GM18907 (cell line): Measurements from ENCODE around the gene PDIA6.
"Not testable (repeated sequence)": the region's sequence is repeated elsewhere in the genome, so short reads cannot be mapped to it uniquely, and the experiment has no call there.

Source experiments
- ATAC-seq: cut with Tn5 transposase; IDR thresholded peaks from one replicate; pipeline ENCODE4 v1.9.1; 2021; ENCODE audit warnings: mild to moderate bottlenecking, moderate library complexity; ENCODE audit not compliant: unreplicated experiment

PDIA6 gene

DNA sequence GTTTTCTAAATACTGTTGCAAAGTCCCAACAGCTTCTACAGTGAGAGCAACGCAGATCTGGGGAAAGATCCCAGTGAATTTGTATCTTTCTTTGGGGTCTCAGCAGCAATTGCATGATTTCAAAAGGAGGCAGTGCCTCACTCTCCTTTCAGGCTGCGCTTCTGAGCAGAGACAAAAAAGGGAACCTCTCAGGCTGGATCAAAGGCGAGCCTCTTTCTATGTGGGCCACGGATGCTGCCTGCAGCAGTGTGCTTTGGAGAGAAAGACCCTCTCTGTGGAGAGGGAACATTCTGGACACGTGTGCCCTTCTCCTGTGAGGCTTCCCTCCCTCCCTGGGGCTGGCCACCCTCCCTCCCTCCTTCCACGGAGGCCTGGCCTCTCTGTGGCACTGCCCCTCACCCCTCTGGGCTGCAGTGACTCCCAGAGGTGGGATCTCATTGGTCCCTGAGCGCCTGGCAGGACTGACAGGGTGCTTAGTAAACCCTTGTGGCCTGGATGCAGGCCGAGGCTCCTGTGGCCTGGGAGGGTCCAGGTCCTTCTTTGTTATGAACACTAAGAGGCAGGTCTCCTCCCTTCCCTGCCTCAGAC is 21.6 kb upstream of the PDIA6 start:
- ATAC-seq: no peak

DNA sequence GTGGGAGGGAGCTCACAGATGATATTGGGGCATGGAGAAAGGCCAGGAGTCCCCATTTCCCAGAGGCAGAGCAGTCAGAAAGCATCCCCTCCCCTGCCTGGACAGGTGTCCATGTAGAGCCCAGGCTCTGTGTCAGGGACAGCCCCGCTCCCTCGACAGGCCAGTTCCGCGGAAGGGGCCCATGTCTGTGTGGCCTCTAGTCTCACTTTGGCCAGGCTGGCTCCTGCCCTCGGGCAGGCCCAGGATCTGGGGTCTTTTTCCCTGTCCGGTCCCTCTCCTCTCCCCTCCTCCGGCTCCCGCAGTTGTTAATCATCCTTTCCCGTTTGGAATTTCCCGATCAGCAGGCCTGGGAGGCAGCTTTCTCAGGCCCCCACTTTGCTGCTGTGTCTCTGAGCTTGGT is 20.4 kb upstream of the PDIA6 start:
- ATAC-seq: no peak

DNA sequence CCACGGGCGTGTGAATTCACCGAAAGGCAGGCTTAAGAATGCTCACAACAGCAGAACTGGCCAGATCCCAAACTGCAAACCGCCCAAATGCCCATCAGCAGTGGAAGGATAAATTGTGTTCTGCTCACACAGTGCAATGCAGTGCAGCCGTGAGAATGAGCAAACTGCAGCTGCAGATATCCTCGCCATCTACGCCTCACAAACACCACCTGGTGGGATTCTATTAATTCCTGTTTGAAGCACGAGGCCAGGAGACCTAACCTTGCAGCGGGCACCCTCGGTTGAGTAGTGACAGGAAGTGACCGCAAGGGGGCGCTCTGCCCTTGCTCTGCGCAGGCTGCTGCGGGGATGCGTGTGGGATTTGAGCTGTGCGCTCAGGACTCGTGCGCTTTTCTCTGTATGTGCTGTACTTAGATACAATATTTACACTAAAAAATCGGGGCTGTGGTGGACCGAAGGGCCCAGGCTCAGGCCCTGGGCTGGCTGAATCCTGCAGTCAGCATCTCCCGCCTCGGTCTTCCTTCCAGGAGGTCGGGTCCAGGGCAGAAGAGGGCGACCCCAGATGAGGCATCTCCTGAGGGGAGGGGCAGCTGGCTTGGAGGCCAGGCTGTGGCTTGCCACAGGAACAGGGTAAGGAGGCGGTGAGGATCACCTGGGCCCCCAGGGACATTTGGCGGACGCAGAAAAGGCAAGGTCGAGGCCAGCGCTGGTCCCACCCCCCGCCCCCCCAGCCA is 19.8 kb upstream of the PDIA6 start:
- ATAC-seq: peak; percentile 85

DNA sequence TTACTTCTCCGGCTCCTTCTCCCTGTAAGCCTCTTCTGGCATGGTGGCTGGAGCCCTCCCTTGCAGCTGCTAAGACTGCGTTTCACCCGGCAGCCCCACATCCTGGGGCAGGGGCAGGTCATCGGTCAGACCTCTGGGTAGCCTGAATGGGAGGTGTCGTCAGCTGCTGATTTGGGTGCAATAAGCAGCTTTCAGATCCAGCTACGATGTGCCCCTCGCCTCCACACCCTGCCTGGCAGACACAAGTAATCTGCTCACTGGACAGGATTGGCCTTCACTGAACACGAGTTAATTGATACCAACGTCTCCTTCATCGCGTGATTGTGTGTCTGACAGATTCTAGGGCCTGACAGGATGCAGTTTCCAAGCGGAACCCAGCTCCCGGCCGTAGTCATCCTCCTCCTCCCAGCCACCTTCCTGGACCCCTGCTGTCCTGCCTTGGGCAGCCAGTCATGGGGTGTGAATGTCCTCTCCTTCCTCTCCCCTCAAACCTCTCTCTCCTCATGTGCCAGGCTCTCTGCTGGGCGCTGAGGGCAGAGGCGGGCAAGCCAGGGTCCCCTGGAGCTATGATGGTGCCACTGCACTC is 18.9 kb upstream of the PDIA6 start:
- ATAC-seq: no peak

DNA sequence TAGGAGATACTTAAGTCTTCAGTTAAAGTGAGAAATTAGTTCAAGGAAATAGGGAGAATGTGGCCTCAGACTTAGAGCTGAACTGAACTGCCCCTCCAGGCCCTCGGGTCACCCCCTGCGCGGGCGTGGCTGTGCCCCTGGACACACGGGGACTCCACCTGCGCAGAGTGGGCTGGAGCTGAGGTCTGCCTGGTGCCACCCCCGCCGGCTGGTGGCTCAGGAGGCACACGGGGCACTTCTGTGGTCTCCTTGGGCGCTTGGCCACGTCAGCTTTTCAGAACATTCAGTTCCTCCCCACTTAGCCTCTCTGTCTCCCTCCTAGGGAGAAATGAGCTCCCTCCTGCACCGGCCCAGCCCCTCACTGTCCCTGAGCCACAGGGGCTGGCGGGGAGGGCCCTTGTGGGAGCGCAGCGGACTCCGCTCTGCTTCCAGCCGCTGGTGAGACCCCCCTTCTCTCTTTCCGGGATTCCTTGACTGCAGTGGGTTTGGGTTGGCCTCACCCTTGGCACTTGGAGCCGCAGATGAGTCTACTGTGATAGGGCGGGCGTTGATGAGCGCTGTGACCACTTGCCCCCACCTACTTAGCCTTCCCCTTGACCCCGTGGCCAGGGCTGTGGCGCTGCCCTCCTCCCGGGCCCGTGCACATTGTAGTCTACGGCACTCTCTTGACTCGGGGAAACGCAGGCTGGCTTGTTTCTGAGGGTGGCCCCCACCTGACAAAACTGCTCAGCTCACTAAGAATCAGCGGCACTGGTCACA is 18.2 kb upstream of the PDIA6 start:
- ATAC-seq: no peak

DNA sequence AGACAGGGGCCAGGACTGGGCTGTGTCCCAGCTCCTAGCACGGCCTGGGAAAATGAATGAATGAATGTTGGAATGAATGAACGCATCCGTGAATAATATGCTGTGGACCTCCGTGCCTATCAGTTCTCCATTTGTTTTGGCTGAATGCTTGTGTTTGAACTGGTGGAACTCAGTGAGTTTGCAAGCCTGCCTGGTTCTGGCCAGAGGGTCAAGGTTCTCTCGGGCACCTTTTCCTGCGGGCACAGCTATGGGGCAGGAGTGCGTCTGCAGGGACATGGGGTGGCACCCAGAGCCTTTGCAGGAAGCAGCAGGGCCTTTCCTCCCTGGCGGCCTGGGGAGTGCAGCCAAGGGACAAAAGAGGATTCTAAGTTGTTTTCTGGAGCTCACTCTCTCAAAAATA is 17.6 kb upstream of the PDIA6 start:
- ATAC-seq: no peak

DNA sequence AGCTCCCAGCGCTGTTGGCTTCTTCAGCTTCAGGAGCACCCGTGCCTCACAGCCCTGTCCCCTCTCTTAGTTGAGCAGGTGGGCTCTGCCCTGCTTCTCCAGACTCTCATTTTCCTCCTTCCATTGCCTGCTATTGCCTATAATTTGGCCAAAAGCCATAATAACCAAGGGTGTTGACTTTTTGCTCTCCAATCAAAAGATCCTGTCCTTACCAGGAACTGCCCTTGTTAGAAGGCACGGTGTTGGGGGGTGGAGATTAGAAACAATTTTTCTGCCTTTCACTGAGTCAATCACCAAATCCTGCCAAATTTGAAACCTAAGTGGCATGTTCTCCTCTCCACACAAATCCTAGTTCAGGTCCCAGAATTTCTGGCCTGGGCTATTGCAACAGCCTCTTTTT is 16.7 kb upstream of the PDIA6 start:
- ATAC-seq: no peak

DNA sequence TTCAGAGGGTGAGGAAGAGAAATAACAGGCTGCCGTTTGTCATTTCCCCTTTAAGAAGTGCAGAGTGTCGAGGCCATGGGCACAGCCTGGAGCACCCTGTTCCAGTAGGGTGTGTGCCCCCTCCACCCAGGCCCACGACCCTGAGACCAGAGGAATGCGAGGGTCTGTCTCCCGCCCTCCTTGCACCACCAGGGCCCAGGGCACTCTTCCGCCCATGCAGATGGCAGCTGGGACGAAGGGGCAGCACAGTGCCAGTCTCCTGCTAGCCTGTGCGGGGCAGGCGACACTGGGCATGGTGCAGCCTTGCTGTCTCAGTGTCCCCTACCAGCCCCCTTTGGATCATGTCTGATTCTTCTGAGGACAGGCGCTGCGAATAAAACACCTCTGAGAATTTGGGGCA is 15.8 kb upstream of the PDIA6 start:
- no peak for ATAC-seq

DNA sequence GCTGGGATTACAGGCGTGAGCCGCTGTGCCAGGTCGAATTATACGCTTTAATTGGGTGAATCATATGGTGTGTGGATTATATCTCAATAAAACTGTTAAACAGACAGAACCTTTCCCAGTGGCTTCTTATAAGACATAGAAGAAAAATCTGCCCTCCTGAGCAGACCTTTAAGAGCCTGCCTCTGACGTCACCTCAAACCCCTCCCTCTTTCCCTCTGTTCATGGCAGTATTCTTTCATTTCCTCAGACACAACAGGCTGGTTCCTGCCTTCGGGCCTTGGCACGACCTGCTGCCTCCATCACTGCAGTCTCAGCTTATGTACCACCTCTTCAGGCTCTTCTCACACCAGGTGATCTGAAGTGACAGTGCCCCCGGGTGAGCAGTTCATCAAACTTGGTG is 14.0 kb upstream of the PDIA6 start:
- no peak for ATAC-seq

DNA sequence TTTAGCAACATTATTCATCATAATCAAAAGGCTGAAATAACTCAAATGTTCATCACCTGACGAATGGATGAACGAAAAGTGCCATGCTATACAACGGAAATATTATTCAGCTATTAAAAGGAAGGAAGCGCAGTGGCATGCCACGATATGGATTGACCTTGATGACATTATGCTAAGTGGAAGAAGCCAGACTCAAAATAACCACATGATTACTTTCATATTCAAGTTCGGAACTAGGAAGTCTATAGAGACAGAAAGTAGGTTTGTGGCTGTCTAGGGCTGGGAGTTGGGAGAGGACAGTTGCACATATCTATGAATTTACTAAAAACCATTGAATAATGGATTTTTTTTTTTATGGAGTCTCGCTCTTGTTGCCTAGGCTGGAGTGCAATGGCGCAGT is 13.4 kb upstream of the PDIA6 start:
- ATAC-seq: no peak

DNA sequence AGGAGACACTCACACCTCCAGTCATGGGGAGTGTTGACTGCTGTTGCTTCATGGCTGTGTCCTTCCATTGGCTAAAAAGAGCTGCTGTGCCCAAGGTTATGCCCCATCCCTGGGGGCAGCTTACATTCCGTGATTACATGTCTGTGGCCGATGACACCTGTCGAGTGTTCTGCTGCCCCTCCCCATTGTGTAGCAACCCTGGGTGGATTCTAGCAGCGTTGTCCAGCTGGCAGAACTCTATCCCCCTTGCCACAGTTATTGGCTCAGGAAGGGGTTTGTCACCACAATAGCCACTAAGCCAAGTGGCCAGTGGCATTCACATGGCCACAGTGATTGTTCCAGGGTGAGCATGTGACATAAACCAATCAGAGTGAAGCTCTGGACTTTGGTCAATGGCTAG is 11.6 kb upstream of the PDIA6 start:
- ATAC-seq: no peak

DNA sequence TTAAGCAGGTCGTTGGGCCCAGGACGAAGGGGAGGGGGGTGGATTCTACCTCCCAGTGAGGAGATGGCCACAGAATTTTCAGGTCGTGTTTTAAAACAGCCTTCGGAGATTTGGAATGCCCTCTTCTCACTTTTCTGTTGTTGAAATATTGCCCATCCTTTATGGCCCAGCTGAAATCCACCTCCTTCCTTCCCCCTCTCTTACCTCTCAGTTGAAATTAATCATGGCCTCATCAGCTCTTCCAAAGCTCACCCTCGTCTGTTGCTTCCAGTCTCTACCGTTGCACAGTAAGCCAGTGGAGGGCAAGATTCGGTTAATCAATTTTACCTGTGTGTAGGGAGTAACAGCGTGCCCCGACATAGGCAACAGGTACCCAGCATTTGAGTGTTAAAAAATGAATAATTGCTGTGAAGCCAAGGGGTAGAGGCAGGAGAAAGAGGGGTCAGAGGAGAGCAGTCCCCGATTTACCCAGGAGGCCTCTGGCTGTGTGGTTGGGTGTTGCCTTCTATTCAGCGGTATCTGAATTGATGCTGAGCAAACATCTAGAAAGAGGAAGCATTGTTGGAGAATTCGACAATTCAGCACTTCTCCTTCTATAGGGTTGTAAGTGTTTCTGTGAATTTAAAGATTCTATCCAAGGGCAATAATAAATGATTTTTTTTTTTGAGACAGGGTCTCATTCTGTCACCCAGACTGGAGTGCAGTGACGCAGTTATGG is 8.6 kb upstream of the PDIA6 start:
- no peak for ATAC-seq

DNA sequence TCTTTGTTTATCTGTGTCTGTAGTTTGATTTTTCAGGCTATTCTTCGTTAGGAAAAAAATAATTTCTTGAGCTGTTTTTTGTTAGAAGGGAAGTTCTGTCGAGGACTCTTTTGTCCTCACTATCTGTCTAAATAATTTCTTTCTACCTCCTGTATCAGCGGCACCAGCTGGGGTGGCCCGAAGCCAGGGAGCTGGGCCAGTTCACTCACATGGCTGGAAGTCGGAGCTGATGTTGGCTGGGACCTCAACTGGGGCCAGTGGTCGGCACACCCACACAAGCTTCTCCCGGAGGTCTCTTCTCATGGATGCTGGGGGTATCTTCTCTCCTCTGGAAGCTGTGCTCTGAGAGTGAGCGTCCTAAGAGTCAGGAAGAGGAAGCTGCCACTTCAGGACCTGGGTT is 8.0 kb upstream of the PDIA6 start:
- ATAC-seq: no peak

DNA sequence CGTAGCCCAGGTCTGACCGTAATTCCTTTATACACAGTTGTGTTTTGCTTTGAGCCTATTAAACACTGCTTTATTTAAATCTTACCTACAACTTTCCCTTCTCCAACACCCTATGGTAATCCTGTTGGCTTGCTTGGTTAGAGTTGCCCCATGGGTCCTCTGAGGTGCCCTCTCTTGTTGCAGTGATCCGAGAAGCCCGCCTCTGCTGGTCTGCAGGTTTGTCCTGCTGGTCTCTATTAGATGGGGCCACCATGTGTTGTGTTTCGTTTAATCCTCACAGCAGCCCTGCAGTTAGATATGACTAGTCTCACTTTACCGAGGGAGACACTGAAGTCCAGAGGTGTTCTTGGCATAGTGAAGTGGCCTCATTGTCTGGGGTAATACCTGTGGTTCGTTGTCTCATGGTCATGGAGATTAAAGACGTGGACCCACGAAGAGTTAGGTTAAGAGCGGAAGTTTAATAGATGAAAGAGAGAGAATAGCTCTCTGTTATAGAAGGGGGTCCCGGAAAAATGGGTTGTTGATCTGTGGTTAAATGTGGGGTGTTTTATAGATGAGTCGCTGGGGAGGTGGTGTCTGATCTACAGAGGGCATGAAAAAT is 7.2 kb upstream of the PDIA6 start:
- ATAC-seq: no peak

DNA sequence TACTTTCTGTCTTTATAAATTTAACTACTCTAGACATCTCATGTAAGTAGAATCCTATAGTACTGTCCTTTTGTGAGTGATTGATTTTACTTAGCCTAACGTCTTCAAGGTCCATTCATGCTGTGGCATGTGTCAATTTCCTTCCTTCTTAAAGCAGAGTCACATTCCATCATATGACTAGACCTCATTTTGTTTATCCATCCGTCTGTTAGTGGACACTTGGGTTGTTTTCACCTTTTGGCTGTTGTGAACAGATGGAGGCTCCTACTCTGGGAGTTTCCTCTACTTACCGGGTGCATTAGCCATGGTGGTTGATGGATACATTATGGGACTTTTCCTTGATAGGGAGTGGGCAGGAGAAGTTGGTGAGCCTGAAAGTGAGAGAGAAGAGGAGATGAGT is 6.4 kb upstream of the PDIA6 start:
- ATAC-seq: no peak

DNA sequence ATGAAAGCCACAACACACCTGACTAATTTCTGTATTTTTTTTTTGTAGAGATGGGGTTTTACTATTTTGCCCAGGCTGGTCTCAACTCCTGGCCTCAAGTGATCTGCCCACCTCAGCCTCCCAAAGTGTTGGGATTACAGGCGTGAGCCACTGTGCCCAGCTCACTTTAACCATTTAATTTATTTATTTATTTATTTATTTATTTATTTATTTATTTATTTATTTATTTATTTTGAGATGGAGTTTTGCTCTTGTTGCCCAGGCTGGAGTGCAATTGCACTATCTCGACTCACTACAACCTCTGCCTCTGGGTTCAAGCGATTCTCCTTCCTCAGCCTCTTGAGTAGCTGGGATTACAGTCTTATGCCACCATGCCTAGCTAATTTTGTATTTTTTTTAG is 5.7 kb upstream of the PDIA6 start:
- not testable (repeated sequence) for ATAC-seq

DNA sequence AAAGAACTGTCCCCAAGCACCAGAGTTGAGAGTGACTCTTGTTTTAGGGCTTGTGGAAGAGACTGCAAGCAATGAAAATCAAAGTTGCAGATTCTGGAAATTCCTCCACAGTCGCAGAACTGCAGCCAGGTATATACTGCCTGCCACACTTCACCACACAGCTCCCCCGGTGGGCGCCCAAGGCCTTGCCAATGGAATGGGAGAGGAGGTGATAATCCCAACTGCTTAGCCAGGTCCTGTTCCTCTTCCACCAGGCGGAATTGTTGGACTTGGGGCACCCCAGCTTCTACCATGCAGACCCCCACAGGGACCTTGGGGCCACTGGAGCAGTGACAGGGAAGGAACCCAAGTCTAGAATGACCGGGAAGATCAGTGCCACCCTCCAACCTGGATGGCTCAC is 4.8 kb upstream of the PDIA6 start:
- no peak for ATAC-seq

DNA sequence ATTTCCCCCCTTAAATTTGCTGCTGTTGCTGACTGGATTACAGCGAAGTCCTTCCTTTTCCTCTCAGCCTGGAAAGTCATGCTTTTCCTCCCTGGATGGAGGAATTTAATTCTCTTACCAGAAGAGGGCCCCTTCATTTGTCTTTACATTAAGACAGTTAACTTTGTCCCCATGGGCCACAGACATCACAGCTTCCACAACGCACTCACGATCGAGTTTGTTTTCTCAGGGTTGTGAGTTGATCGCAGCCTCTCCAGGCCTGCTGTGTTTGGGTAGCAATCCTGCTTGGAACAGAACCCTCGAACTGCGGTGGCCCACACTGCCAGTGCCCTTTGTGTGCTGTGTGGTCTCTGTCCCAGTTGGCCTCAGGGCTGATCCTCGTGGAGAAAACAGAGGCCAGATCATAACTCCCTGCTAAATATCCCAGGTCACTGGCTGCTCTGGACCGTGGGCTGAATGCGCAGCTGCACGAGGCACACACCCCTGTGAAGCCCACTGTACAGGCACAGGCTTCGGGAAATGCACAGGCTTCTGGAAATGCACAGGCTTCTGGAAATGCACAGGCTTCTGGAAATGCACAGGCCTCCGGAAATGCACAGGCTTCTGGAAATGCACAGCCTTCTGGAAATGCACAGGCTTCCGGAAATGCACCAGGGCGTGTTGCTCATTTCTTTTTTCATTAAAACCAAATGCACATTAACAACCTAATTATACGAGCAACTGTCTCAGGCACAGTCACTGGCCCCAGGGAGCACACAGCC is 2.2 kb upstream of the PDIA6 start:
- ATAC-seq: no peak

DNA sequence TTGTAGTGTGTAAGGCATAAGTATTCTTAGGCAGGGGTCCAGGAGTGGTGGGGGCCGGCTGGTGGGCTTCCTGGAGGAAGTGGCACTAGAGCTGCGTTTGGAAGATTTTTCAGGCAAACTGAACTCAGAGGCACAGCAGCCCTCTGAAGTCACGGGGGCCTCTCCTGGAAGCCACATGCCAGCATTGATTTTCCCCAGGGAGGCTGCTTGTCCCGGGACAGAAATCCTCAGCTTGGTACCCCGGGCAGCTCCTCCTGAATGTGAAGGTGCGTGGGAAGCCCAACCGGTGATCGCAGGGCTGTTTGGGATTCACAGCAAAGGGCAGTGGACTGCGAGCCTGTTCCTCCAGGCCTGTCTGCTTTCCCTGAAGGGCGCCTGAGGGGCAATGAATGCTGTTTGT is 1.6 kb upstream of the PDIA6 start:
- ATAC-seq: no peak
